GM18868 (cell line): ENCODE data around the gene LIX1L.

Experiments
- ATAC-seq: cut with Tn5 transposase; IDR thresholded peaks from one replicate; pipeline ENCODE4 v1.9.1; 2021; ENCODE audit warnings: mild to moderate bottlenecking, moderate library complexity; ENCODE audit not compliant: unreplicated experiment

The LIX1L gene

GRCh38 chr1:145957443-145958319 lies at the start of gene LIX1L:
Gene LIX1L, minus strand, starts transcription at chr1:145958017. Its CDS starts 90 bp downstream, at chr1:145957927.
- ATAC-seq, result peak; percentile 86

- ATAC-seq, result no peak
These were observed 43.9 kb upstream of the LIX1L start for GRCh38 chr1:146001709-146002108.

GRCh38 chr1:145999321-146000024 lies 41.7 kb upstream of the LIX1L start:
- no peak for ATAC-seq

GRCh38 chr1:145997718-145998023 lies 39.9 kb upstream of the LIX1L start:
- ATAC-seq, result no peak

GRCh38 chr1:145997016-145997717 lies 39.4 kb upstream of the LIX1L start:
- peak; percentile 33 for ATAC-seq

GRCh38 chr1:145996433-145997015 lies 38.7 kb upstream of the LIX1L start, which contains the start of gene TXNIP:
Gene TXNIP, minus strand, starts transcription at chr1:145996579. Its CDS starts 313 bp downstream, at chr1:145996266.
- peak; percentile 94 for ATAC-seq

GRCh38 chr1:145995964-145996432 lies 38.2 kb upstream of the LIX1L start:
- ATAC-seq, result no peak

- no peak for ATAC-seq
These were observed 37.5 kb upstream of the LIX1L start for GRCh38 chr1:145995148-145995881.

- no peak for ATAC-seq
These were observed 36.7 kb upstream of the LIX1L start for GRCh38 chr1:145994391-145995120.

GRCh38 chr1:145993618-145994390 lies 36.0 kb upstream of the LIX1L start:
- ATAC-seq, result no peak

GRCh38 chr1:145992958-145993617 lies 35.3 kb upstream of the LIX1L start:
- no peak for ATAC-seq

- ATAC-seq, result no peak
These were observed 34.7 kb upstream of the LIX1L start for GRCh38 chr1:145992502-145992936.

GRCh38 chr1:145991735-145992412 lies 34.1 kb upstream of the LIX1L start:
- ATAC-seq, result no peak

- no peak for ATAC-seq
These were observed 32.5 kb upstream of the LIX1L start for GRCh38 chr1:145990249-145990855.

- no peak for ATAC-seq
These were observed 31.0 kb upstream of the LIX1L start for GRCh38 chr1:145988773-145989172.

- ATAC-seq, result no peak
These were observed 30.1 kb upstream of the LIX1L start for GRCh38 chr1:145987926-145988325.

- no peak for ATAC-seq
These were observed 28.7 kb upstream of the LIX1L start for GRCh38 chr1:145986551-145986950.
